ENCODE results near the gene CLIP1. TPM values are rescaled to one million over a fixed set of nuclear protein-coding genes. Genes with fewer than 3 reads are reported as not detected.
"Not testable (repeated sequence)": the region's sequence is repeated elsewhere in the genome, so short reads cannot be mapped to it uniquely, and the experiment has no call there.

CLIP1 gene
- polyA plus RNA-seq, 3 donors from 2014 or later = 1.4 to 30.6 (median 9.5) TPM

DNA sequence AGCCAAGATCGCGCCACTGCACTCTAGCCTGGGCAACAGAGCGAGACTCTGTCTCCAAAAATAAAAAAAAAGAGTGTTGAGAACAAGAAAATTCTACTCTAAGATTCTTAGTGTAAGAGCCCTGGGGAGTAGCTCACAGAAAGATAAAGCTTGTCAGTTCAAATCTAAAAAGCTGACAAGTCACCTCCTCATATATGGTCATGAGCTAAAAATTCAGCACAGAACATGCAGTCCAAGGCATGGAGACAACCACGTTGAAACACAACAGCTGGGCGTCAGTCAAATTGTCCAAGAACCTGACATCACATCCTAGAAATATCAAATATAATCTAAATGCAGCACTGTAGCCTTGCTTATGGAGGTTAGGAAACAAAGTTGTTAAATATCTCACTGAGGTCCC lies 47.8 kb downstream of the CLIP1 start:
- Mint-ChIP-seq H3K36me3 (peaks cover 11 to 23% (median 14%) of the 10 kb centered on the region in 3 donors), H3K4me3 (no peak overlapping the region), H3K27ac (no peak overlapping the region), H3K9me3 (no peaks in the 10 kb centered on the region), H3K27me3 (ENCODE audit: low read depth in 3 of 3) (peaks cover 0 to 2% (median 0%) of the 10 kb centered on the region in 3 donors), H3K4me1 (peaks cover 6 to 13% of the 10 kb centered on the region in 2 donors)
- no peak for DNase-seq

DNA sequence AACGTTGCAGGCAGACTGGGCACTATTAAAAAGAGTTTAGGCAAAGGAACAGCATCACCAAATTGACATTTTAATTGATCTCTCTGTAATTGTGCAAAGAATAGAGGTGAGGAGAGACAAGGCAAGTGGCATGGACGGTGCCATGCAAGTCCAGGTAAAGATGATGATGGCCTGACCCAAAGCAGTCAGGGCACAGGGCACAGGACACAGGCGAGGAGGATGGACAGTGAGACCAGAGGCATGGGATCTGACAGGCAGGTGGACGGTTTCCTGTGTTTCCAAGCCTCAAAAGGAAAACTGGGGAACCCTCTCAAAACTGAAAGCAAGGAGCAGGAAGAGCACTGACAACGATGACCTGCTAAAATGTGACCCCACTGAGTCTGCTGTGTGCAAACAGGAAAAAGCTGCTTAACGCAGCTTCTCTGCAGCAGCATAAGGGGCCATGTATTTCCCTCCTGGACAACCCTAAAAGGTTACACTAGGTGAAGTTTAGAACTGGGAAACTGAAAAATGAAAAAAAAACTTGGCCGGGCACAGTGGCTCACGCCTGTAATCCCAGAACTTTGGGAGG lies 50.9 kb downstream of the CLIP1 start:
- Mint-ChIP-seq H3K4me3 (peak overlapping the region in 2 of 5 donors; percentile 12 to 28), H3K27me3 (ENCODE audit: low read depth in 3 of 3) (peaks cover 0 to 2% (median 0%) of the 10 kb centered on the region in 3 donors), H3K27ac (peak overlapping the region in 5 of 6 donors; percentile 41 to 89 (median 83)), H3K4me1 (peaks cover 6 to 20% of the 10 kb centered on the region in 2 donors), H3K9me3 (no peaks in the 10 kb centered on the region), H3K36me3 (peaks cover 3 to 11% (median 10%) of the 10 kb centered on the region in 3 donors)
- DNase-seq = no peak

DNA sequence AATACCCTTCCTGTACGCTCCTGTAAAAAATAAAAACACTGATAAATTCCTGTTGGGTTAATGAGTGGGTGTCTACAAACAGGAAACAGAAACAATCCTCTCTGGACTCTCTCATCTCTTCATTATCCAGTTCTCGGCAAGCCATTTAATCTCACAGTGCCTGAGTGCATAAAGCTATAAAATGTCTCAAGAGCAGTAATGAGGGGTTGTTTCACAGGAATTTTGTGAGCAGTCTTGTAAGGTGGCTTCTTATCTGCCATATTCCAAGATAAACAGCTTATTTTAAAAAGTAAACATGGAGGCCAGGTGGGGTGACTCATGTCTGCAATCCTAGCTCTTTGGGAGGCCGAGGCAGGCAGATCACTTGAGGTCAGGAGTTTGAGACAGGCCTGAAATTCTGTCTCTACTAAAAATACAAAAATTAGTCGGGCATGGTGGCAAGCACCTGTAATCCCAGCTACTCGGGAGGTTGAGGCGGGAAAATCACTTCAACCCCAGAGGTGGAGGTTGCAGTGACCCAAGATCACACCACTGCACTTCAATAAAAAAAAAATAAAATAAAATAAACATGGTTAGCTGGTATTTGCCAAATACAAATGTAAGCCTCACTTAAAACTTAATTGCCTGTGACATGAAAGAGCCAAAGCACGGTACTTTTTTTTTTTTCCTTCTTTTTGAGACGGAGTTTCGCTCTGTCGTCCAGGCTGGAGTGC lies 54.0 kb downstream of the CLIP1 start:
- DNase-seq = no peak
- Mint-ChIP-seq H3K27ac (no peak overlapping the region), H3K27me3 (ENCODE audit: low read depth in 3 of 3) (peaks cover 0 to 2% (median 0%) of the 10 kb centered on the region in 3 donors), H3K4me1 (peaks cover 6 to 20% of the 10 kb centered on the region in 2 donors), H3K4me3 (no peak overlapping the region), H3K36me3 (peaks cover 3 to 16% (median 11%) of the 10 kb centered on the region in 3 donors), H3K9me3 (no peaks in the 10 kb centered on the region)

DNA sequence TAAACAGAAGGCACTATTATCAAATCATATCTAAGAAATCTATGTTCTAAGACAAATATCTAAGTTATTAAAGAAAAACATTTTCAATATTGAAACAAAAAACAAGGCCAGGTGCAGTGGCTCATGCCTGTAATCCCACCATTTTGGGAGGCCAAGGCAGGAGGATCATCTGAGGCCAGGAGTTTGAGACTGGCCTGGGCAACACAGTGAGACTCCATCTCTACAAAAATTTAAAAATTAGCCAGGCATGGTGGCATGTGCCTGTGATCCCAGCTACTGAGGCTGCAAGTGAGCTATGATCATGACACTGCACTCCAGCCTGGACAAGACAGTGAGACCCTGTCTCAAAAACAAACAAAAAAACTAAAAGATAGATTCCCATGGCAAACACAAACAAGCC lies 54.8 kb downstream of the CLIP1 start:
- not testable (repeated sequence) for H3K27me3 Mint-ChIP-seq (ENCODE audit: low read depth in 3 of 3); H3K9me3 Mint-ChIP-seq; DNase-seq; H3K4me3 Mint-ChIP-seq
- H3K27ac Mint-ChIP-seq = peak overlapping the region in 2 of 6 donors; percentile 8 to 9
- peaks cover 6 to 20% of the 10 kb centered on the region in 2 donors for H3K4me1 Mint-ChIP-seq
- peaks cover 1 to 14% (median 9%) of the 10 kb centered on the region in 3 donors for H3K36me3 Mint-ChIP-seq

DNA sequence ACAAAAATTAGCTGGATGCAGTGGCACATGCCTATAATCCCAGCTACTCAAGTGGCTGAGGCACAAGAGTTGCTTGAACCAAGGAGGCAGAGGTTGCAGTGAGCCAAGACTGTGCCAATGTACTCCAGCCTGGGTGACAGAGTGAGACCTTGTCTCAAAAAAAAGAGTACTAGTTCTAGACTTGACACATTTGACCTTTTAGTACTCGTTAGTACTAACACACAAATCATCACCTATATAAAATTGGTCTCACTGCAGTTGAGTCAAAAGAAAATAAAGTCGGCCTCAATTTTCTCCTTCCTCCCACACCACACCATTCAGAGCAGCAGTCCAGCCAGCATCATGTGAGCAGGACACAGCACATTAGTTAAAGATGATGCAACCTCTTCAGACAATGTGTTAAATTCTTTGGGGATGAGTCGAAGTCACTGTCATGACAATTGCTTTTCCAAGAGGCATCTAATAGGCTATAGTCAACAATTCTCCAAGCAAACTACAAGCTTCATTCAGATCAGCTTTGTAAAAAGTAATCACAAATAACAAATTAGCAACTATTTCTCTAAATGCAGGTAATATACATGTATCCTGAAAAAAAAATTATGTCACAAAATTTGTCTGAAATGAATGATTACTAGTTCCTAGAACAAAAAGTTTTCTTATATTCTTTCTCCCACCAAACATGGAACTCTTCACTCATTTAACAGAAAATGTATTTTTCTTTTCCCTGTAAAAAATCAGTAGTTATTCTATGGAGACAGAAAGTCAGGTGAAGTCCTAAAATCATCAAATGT lies 55.6 kb downstream of the CLIP1 start:
- DNase-seq = no peak
- peaks cover 0 to 2% (median 0%) of the 10 kb centered on the region in 3 donors for H3K27me3 Mint-ChIP-seq (ENCODE audit: low read depth in 3 of 3)
- H3K4me3 Mint-ChIP-seq = no peak overlapping the region
- no peaks in the 10 kb centered on the region for H3K9me3 Mint-ChIP-seq
- H3K27ac Mint-ChIP-seq = peak overlapping the region in 3 of 6 donors; percentile 17 to 40 (median 19)
- peaks cover 6 to 20% of the 10 kb centered on the region in 2 donors for H3K4me1 Mint-ChIP-seq
- peaks cover 0 to 12% (median 7%) of the 10 kb centered on the region in 3 donors for H3K36me3 Mint-ChIP-seq

DNA sequence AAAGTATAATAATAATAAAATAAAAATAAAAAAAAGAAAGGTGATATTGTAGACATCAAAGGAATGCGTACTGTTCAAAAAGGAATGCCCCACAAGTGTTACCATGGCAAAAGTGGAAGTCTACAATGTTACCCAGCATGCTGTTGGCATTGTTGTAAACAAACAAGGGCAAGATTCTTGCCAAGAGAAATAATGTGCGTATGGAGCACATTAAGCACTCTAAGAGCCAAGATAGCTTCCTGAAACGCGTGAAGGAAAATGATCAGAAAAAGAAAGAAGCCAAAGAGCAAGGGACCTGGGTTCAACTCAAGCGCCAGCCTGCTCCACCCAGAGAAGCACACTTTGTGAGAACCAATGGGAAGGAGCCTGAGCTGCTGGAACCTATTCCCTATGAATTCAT lies 57.2 kb downstream of the CLIP1 start:
- H3K4me1 Mint-ChIP-seq; H3K27me3 Mint-ChIP-seq (ENCODE audit: low read depth in 3 of 3); H3K4me3 Mint-ChIP-seq; DNase-seq; H3K9me3 Mint-ChIP-seq; H3K27ac Mint-ChIP-seq: not testable (repeated sequence)
- H3K36me3 Mint-ChIP-seq = peaks cover 5 to 13% (median 5%) of the 10 kb centered on the region in 3 donors

DNA sequence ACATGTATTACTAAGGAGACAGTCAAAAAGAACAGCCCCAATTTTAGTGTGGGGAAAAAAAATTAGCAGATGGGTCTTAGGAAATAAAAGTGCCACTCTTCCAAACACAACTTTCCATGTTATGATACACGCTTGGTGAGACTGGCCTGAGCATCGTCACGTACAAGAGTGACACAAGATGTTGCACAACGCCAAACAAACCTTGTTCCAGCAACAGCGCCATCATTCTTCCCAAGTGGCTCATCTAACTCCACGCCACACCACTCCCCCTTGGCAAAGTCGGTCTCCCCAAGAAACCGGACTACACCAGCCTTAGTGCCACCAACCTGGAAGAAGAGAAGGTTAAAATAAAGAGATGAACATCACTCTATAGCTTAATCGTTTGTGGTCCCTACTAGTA lies 58.7 kb downstream of the CLIP1 start:
- H3K9me3 Mint-ChIP-seq = no peaks in the 10 kb centered on the region
- peaks cover 5 to 23% (median 5%) of the 10 kb centered on the region in 3 donors for H3K36me3 Mint-ChIP-seq
- H3K27ac Mint-ChIP-seq = no peak overlapping the region
- no peaks in the 10 kb centered on the region for H3K27me3 Mint-ChIP-seq (ENCODE audit: low read depth in 3 of 3)
- H3K4me3 Mint-ChIP-seq = no peak overlapping the region
- DNase-seq = no peak
- H3K4me1 Mint-ChIP-seq = peaks cover 0 to 7% of the 10 kb centered on the region in 2 donors

DNA sequence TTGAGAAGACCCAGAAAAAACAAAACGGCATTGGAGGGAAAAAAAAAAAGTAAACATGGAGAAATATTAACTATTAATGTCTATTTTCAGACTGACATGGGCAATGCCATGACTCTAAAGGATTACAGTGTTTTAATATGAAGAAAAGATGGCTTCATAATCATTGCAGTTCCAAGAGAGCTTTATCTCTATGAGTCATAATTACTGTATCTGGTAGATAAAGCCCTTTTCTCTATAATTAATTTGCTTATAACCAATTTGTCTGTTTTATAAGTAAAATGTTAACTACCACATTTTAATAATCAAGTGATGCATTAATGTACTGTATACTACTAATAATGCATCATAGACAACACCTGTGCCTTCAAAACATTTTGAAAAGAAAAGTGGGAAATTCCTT lies 59.7 kb downstream of the CLIP1 start:
- Mint-ChIP-seq H3K4me1 (peaks cover 0 to 7% of the 10 kb centered on the region in 2 donors), H3K27me3 (ENCODE audit: low read depth in 3 of 3) (no peaks in the 10 kb centered on the region), H3K4me3 (no peak overlapping the region), H3K27ac (no peak overlapping the region), H3K9me3 (no peaks in the 10 kb centered on the region), H3K36me3 (peaks cover 5 to 23% (median 5%) of the 10 kb centered on the region in 3 donors)
- no peak for DNase-seq

DNA sequence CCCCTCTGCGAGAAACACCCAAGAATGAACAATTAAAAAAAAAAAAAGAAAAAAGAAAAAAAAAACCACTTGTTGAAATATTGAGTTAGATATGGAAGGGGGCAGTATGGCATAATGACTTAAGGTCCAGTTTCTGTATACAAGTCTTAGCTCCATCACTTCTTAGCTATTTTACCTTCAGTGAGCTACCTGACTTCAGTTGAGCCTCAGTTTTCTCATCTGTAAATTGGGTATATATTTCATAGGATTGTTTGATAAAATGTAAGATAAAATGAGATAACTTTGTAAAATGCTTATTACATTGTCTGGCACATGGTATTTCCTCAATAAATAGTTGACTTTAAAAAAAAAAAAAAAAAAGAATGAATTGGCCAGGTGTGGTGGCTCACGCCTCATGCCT lies 64.1 kb downstream of the CLIP1 start:
- H3K9me3 Mint-ChIP-seq; H3K4me1 Mint-ChIP-seq; H3K27ac Mint-ChIP-seq; DNase-seq; H3K27me3 Mint-ChIP-seq (ENCODE audit: low read depth in 3 of 3); H3K4me3 Mint-ChIP-seq: not testable (repeated sequence)
- peaks cover 11 to 34% (median 15%) of the 10 kb centered on the region in 3 donors for H3K36me3 Mint-ChIP-seq

DNA sequence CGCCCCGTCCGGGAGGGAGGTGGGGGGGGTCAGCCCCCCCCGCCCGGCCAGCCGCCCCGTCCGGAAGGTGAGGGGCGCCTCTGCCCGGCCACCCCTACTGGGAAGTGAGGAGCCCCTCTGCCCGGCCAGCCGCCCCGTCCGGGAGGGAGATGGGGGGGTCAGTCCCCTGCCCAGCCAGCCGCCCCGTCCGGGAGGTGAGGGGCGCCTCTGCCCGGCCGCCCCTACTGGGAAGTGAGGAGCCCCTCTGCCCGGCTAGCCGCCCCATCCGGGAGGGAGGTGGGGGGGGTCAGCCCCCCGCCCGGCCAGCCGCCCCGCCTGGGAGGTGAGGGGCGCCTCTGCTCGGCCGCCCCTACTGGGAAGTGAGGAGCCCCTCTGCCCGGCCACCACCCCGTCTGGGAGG lies 64.9 kb downstream of the CLIP1 start:
- H3K4me1 Mint-ChIP-seq = peaks cover 8 to 11% of the 10 kb centered on the region in 2 donors
- peaks cover 13 to 37% (median 15%) of the 10 kb centered on the region in 3 donors for H3K36me3 Mint-ChIP-seq
- H3K27me3 Mint-ChIP-seq (ENCODE audit: low read depth in 3 of 3); H3K9me3 Mint-ChIP-seq; DNase-seq; H3K27ac Mint-ChIP-seq; H3K4me3 Mint-ChIP-seq: not testable (repeated sequence)

DNA sequence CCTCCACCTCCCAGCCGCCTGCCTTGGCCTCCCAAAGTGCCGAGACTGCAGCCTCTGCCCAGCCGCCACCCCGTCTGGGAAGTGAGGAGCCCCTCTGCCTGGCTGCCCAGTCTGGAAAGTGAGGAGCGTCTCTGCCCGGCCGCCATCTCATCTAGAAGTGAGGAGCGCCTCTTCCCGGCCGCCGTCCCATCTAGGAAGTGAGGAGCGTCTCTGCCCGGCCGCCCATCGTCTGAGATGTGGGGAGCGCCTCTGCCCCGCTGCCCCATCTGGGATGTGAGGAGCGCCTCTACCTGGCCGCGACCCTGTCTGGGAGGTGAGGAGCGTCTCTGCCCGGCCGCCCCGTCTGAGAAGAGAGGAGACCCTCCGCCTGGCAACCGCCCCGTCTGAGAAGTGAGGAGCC lies 65.5 kb downstream of the CLIP1 start:
- peaks cover 15 to 40% (median 15%) of the 10 kb centered on the region in 3 donors for H3K36me3 Mint-ChIP-seq
- H3K4me1 Mint-ChIP-seq = peaks cover 13 to 16% of the 10 kb centered on the region in 2 donors
- H3K4me3 Mint-ChIP-seq; DNase-seq; H3K9me3 Mint-ChIP-seq; H3K27me3 Mint-ChIP-seq (ENCODE audit: low read depth in 3 of 3): not testable (repeated sequence)
- H3K27ac Mint-ChIP-seq = peak overlapping the region in 1 of 6 donors; percentile 26

DNA sequence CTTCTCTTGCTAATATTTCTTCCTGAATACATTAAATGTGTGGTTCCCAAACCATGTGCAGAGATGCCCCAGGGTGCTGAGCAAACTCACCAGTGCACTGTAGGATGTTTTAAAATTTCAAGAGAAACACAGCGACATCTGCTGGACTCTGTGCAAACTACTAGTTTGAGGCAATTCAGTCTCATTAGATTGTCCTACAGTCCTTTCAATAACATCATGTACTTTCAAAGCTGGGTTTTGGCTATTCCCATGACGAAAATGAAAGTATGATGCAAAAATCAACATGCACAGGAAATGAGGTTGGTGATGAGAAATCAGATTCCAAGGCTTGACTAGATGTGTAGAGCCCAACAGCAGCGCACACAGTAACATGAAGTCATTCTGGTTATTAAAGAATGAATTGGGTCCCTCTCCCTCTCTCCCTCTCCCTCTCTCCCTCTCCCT lies 66.3 kb downstream of the CLIP1 start:
- H3K4me3 Mint-ChIP-seq = no peak overlapping the region
- H3K4me1 Mint-ChIP-seq = peaks cover 13 to 17% of the 10 kb centered on the region in 2 donors
- peak overlapping the region in 2 of 6 donors; percentile 48 to 81 for H3K27ac Mint-ChIP-seq
- H3K27me3 Mint-ChIP-seq (ENCODE audit: low read depth in 3 of 3) = peaks cover 0 to 4% (median 0%) of the 10 kb centered on the region in 3 donors
- no peaks in the 10 kb centered on the region for H3K9me3 Mint-ChIP-seq
- peak; percentile 28 to 42 (median 36) for DNase-seq
- peaks cover 14 to 42% (median 15%) of the 10 kb centered on the region in 3 donors for H3K36me3 Mint-ChIP-seq

DNA sequence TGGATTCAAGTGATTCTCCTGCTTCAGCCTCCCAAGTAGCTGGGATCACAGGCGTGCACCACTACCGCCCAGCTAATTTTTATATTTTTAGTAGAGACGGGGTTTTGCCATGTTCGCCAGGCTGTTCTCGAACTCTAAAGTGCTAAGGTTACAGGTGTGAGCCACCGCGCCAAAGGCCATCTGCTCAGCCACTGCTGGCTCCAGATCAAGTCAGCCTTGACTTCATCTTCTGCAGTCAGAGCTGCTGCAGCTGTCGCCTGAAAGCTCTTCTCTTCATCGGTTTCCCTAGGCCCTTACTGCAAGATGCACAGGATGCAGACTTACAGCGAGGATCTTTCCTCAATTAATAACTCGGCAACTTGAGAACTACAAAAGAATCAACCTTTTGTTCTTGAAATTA lies 66.8 kb downstream of the CLIP1 start:
- Mint-ChIP-seq H3K27ac (no peak overlapping the region), H3K9me3 (no peaks in the 10 kb centered on the region), H3K27me3 (ENCODE audit: low read depth in 3 of 3) (peaks cover 0 to 4% (median 0%) of the 10 kb centered on the region in 3 donors), H3K4me3 (no peak overlapping the region), H3K4me1 (peaks cover 13 to 17% of the 10 kb centered on the region in 2 donors), H3K36me3 (peaks cover 13 to 41% (median 14%) of the 10 kb centered on the region in 3 donors)
- no peak for DNase-seq
